GM21390 (cell line): Measurements from ENCODE around the gene TAF4.

Source experiments
- ATAC-seq: cut with Tn5 transposase; IDR thresholded peaks from one replicate; pipeline ENCODE4 v1.9.1; 2021; ENCODE audit not compliant: unreplicated experiment

The TAF4 gene

DNA sequence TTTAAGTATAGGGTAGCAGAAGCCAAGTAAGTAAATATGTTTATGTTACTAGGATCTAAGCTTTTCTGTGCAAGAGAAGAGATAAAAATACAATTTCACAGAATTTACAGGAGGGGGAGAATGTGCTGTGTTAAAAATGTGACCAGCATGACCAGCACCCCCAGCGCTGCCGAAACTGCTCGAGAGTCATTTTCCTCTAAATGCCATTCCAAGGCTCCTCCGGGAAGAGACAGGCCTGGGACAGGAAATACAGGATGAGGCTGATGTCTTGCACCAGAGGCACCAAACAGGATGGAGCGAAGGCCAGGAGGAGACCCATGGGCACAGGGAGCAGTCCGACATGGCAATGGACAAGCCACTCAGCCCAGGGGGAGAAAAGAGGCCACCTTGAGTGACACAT lies 21.1 kb downstream of the TAF4 start:
- no peak for ATAC-seq

DNA sequence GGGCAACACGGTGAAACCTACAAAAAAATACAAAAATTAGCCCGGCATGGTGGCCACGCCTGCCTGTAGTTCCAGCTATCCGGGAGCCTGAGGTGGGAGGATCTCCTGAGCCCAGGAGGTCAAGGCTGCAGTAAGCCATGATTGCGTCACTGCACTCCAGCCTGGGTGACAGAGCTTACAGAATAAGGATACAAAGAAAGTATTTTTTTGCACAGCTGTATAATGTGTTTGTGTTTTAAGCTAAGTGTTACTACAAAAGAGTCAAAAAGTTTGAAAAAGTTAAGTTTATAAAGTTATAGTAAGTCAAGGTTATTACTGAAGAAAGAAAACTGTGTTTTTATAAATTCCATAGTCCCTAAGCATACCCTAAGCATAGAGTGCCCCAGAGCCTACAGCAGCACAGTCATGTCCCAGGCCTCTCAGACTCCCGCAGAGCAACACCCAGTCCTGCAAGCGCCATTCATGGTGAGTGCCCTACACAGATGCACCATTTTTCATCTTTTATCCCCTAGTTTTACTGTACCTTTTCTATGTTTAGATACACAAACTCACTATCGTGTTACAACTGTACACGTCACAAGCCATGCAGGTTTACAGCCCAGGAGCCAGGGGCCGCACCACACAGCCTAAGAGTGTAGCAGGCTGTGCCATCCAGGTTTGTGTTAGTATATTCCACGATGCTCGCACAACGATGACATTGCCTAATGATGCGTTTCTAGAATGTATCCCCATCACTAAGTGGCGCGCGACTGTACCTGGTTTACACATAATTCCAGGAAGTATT lies 22.4 kb downstream of the TAF4 start:
- ATAC-seq: no peak

- no peak for ATAC-seq
Measured at GRCh38 chr20:62042025-62042820, 23.5 kb downstream of the TAF4 start.

DNA sequence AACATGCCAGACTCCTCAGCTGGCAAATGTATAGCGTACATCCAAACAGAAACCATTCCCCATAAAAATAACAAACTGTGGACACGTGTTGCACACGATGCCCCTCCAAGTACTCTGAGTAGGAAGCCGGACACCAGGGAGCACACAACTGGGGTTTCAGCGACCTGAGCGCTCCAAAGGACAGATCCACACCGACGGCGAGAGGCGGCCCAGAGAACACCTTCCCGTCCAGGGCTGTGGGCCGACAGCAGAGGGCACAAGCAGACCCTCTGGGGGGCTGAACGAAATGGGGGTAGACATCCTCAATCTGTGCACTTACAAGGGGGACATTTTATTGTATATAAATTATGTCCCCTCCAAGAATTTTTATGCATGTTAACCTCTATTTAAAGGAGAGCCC lies 24.7 kb downstream of the TAF4 start:
- ATAC-seq: no peak

GRCh38 chr20:62040381-62040922 lies 25.2 kb downstream of the TAF4 start:
- ATAC-seq: no peak

- no peak for ATAC-seq
Measured at GRCh38 chr20:62039738-62040137, 25.9 kb downstream of the TAF4 start.

- no peak for ATAC-seq
Measured at GRCh38 chr20:62032609-62033368, 32.9 kb downstream of the TAF4 start.

GRCh38 chr20:62031462-62032092 lies 34.1 kb downstream of the TAF4 start:
- ATAC-seq: no peak

DNA sequence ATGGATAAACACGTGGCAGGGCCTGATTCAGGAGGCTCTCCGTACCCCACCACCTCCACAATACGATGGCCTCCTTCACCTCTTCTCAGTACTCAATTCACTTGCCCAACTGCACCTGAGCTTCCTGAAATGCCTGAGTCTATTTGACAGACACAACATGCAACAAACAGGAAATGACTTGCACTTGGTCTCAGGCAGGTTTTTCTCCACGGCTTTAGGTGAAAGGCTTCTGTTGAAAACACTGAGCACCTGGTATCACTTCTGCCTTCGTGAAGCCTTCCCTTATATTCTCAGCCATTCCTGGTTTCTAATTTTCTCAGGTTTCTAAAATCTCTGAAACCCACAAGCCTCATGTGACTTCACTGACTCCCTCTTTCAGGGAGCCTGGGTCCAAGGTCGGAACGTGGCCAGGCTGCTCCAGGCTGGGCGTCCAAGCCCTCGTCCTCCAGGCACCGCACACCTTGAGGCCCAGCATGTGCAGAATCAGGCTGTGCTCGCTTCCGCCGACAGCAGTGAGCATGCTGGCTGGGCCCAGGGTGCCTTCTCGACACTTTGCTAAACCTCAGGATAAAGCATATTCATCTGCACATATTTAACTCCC lies 34.7 kb downstream of the TAF4 start:
- peak; percentile 55 for ATAC-seq

DNA sequence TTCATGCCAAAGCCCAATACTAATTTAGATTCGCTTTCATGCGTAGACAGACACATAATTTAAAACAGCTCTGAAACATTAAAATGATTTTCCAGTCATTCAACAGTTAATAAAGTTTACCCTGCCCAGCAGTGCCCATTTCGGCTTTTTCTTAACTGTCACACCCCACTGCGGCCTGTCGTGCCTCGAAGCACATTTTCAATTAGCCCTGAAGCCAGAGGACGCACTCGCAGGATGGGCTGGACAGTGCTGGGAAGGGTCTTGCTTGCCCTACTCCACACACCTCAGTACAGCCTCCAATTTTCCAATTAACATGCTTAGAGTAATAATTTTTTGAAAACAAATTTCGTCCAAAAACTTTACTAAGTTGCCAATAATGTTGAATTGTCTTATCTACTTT lies 35.3 kb downstream of the TAF4 start:
- no peak for ATAC-seq

DNA sequence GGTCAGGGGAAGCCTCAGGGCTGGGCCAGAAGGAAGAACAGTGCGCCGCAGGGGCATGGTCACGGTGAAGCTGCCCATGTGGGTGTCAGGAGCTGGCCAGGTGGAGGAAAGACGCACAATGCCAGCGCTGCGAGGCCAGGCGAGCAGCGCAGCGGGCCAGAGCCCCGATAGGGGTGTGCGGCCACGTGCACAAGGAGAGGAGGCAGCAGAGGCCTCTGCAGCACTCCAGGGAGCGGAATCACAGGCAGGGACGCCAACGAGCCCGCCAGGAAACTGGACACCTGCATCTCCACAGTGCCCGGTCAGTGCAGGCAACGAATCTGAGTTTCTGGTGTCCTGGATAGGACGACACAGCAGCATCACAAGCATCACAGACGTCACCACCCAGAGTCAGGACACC lies 35.7 kb downstream of the TAF4 start:
- no peak for ATAC-seq

DNA sequence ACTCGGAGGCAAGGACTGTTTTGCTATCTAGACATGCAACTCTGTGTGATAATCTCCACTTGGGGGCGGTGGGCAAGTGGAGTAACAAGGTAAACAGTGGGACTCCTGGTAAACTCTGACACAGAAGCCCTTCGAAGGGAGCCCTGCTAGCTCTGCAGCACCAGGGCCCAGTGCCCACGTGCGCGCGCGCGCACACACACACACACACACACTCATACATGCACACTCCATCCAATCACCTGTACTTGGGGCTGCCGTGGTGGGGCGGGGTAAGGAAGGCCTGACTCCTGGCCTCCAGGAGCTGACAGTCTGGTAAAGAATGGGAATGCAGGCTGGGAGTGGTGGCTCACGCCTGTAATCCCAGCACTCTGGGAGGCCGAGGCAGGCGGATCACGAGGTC lies 36.4 kb downstream of the TAF4 start:
- ATAC-seq: no peak

DNA sequence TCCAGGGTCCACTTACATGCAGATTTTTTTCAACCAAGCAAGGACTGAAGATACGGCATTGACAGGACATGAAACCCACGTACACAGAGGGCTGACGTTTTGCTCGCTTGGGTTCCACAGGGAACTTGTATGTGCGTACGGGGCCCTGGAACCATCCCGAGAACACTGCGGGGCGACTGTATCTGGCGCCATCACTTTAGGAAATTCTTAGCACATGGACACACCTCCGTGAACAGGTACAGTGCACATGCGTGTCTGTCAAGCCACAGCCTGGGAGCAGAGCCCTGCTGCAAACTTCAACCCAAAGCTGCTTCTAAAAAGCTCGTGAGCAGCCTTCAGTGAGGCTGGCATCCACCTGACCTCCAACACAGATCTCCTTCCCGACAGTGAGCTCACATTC lies 37.3 kb downstream of the TAF4 start:
- ATAC-seq: no peak

- ATAC-seq: no peak
Measured at GRCh38 chr20:62027698-62028321, 37.9 kb downstream of the TAF4 start.

DNA sequence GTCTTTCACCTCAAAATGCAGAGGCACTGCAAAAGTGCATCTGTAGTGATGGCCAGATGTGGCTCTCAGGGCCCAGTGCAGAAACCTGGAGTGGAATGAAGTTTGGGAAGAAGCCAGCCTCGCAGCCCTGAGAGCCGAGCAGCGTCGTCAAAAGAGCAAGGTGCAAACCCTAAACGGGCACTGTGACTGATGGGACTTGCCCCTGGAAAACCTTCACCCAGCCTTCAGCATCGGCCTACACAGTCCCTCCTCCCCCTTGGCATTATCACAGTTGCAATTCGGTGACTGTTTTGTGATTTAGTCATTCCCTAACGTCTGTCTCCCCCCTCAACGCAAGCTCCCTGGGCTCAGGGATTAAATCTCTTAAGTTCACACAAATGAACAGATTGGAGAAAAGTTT lies 38.6 kb downstream of the TAF4 start:
- ATAC-seq: no peak

- no peak for ATAC-seq
Measured at GRCh38 chr20:62026564-62026856, 39.2 kb downstream of the TAF4 start.

DNA sequence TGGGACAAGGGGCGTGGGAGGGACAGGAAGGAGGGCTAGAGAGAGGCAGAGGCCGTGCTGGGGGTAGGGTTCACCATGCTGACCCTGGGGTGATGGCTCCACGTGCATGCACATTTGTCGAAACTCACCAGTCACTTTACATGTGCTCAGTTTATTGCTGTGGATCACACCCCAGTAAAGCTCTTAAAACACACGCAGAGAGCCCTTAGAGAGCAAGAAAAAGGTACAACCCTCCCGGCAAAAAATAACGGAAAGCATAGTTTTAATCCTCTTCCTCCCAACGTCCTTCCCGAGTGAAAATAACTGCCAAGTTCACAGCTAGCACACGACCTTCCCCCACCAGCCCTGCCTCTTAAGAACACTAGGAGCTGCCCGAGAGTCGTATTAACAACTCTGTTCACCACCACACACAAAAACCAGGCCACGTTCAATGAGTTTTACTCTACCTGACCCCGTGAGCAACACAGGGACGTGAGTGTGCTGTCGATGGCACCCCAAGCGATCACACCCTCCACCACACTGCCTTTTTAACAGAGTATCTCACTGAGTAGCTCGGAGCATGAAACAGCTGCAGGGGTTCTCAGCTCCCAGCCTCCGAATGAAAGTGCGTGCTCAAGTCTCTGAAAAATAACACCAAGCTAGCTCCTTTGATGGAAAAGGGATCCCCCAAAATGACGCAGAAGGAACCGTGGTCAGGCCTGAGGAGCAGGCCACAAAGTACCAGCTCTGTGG lies 39.7 kb downstream of the TAF4 start:
- no peak for ATAC-seq

- no peak for ATAC-seq
Measured at GRCh38 chr20:62025394-62025793, 40.3 kb downstream of the TAF4 start.

DNA sequence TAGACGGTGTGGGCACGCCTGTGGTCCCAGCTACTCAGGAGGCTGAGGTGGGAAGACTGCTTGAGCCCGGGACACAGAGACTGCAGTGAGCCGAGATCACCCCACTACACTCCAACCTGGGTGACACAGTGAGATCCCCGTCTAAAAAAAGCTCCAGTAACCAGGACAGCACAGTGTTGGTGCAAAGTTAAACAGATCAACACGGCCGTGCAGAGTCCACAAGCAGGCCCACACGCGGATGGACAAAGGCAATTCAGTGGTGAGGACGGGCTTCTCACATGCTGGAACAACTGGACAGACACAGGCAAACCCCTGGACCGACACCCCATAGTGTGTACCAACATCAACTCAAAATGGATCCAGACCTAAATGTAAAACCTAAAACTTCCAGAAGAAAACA lies 41.7 kb downstream of the TAF4 start:
- no peak for ATAC-seq
